ENCODE data around the gene DOK6.

GRCh38 chr18:69703461-69703860 lies 302.8 kb downstream of the DOK6 start:
- TF ChIP-seq POLR2AphosphoS5 (IDR thresholded peaks at IDR 0.05) (no peak), EP300 (IDR thresholded peaks at IDR 0.05; ENCODE audit: low read depth) (no peak), CTCF (IDR thresholded peaks at IDR 0.05) (no peak), POLR2A (IDR thresholded peaks at IDR 0.05) (no peak)

Measured in transverse colon (tissue), 4 donors.